ENCODE results near the gene ZNHIT2.

GRCh38 chr11:65078786-65079342 lies 38.6 kb downstream of the ZNHIT2 start:
- TF ChIP-seq CTCF (IDR thresholded peaks at IDR 0.05), result no peak
- no peak for TF ChIP-seq POLR2A (IDR thresholded peaks at IDR 0.05)
